Lung (tissue), 12 donors: ENCODE results near the gene OR2W3. TPM values are rescaled to one million over a fixed set of nuclear protein-coding genes. Genes with fewer than 3 reads are reported as not detected.

Experiments
- ATAC-seq: fragments of 200-7000 bp; cut with Tn5 transposase; one replicate; pipeline ENCODE4 v1.9.1; 2020; ENCODE audit warnings: moderate number of reproducible peaks; ENCODE audit not compliant: insufficient read depth, low FRiP score
- DNase-seq, 3 donors: peaks; one replicate each; pipeline ENCODE4 v3.0.0-alpha.2; 2013 to 2017
- H3K27ac ChIP-seq, 2 donors: one replicate each; pipeline ENCODE4 v1.5.1; 2013; ENCODE audit warnings: mild to moderate bottlenecking in 2 of 2, moderate library complexity in 2 of 2, control low read depth in 1 of 2, inconsistent platforms in 1 of 2, low read depth in 1 of 2, low read length in 1 of 2
- H3K27me3 ChIP-seq, 3 donors: one replicate each; pipeline ENCODE4 v1.5.1; 2013; ENCODE audit warnings: low read length in 2 of 3; ENCODE audit not compliant: control insufficient read depth in 3 of 3, insufficient read depth in 3 of 3
- H3K36me3 ChIP-seq, 4 donors: one replicate each; pipeline ENCODE4 v1.5.1; 2013; ENCODE audit warnings: low read length in 4 of 4, mild to moderate bottlenecking in 1 of 4, moderate library complexity in 1 of 4; ENCODE audit not compliant: control insufficient read depth in 4 of 4, insufficient read depth in 4 of 4
- H3K4me1 ChIP-seq, 5 donors: one replicate each; pipeline ENCODE4 v1.5.1; 2013; ENCODE audit warnings: low read length in 5 of 5, mild to moderate bottlenecking in 2 of 5, moderate library complexity in 1 of 5; ENCODE audit not compliant: control insufficient read depth in 5 of 5, insufficient read depth in 5 of 5
- H3K4me3 ChIP-seq: one replicate; pipeline ENCODE4 v1.5.1; 2013; ENCODE audit warnings: mild to moderate bottlenecking, control low read depth, moderate library complexity
- H3K9ac ChIP-seq, 2 donors: one replicate each; pipeline ENCODE4 v1.5.1; 2013; ENCODE audit warnings: low read length in 2 of 2, control low read depth in 1 of 2; ENCODE audit not compliant: insufficient read depth in 1 of 2
- H3K9me3 ChIP-seq, 4 donors: one replicate each; pipeline ENCODE4 v1.5.1; 2013; ENCODE audit warnings: low read length in 3 of 4, mild to moderate bottlenecking in 1 of 4, moderate library complexity in 1 of 4; ENCODE audit not compliant: control insufficient read depth in 4 of 4, insufficient read depth in 3 of 4
- CTCF ChIP-seq: IDR thresholded peaks from 2 replicates; pipeline ENCODE4 v1.5.1; 2012; ENCODE audit warnings: mild to moderate bottlenecking; ENCODE audit errors: control extremely low read depth, extremely low read depth
- WGBS, 2 donors: extraction: QIAGEN DNeasy Blood & Tissue Kit; methylation state at CpG; one replicate each; pipeline ENCODE4 v1.1.7; 2013; 5-methylcytosine and 5-hydroxymethylcytosine counted together
- polyA plus RNA-seq, 2 donors: library from polyadenylated mRNA; stranded (reverse); fragments of 200-250 nt; gene quantifications; one replicate each; pipeline ENCODE4 v1.2.1, GENCODE V29; 2013
- total RNA-seq, 2 donors: library from RNA; depleted of rRNA in 1 of 2; stranded (reverse); fragments of >200 nt in 1 of 2; gene quantifications; one replicate each; pipeline ENCODE4 v1.2.1, GENCODE V29; 2014 to 2021
- donor health status: control.
- donor health status: control.
- donor health status: Bipolar disorder and iron deficiency.
- donor health status: healthy.
- donor health status: DM: yes; HTN: yes; CAD: no.

OR2W3 gene
- total and polyA plus RNA-seq, 4 donors = 0.31 to 2.0 (median 0.73) TPM

- H3K27me3 ChIP-seq = no peaks in the 10 kb centered on the region
- DNase-seq (no peak), ATAC-seq (no peak)
- no peaks in the 10 kb centered on the region for H3K4me1 ChIP-seq
- no peak overlapping the region for H3K9ac ChIP-seq
- H3K27ac ChIP-seq = no peak overlapping the region
- 71 to 86% methylated on average over 13 of the region's 13 CpGs for WGBS, 2 donors
- no peaks in the 10 kb centered on the region for H3K36me3 ChIP-seq
- TF ChIP-seq CTCF = no peak
- no peak overlapping the region for H3K4me3 ChIP-seq
- peaks cover 0 to 4% (median 1%) of the 10 kb centered on the region in 4 donors for H3K9me3 ChIP-seq
Measured at GRCh38 chr1:247905181-247905580, 9.8 kb downstream of the OR2W3 start.

GRCh38 chr1:247905910-247906503, 10.6 kb downstream of the OR2W3 start:
- 27 to 46% methylated on average over 9 of the region's 9 CpGs for WGBS, 2 donors
- Histone ChIP-seq H3K27ac (no peak overlapping the region), H3K9ac (no peak overlapping the region), H3K4me3 (no peak overlapping the region), H3K9me3 (peaks cover 0 to 6% (median 2%) of the 10 kb centered on the region in 4 donors), H3K36me3 (no peaks in the 10 kb centered on the region), H3K4me1 (no peaks in the 10 kb centered on the region), H3K27me3 (no peaks in the 10 kb centered on the region)
- DNase-seq (no peak), ATAC-seq (no peak)
- TF ChIP-seq CTCF = no peak

- DNase-seq = peak in 1 of 3 donors; percentile 1
- H3K4me3 ChIP-seq = no peak overlapping the region
- peaks cover 0 to 6% (median 2%) of the 10 kb centered on the region in 4 donors for H3K9me3 ChIP-seq
- no peak for TF ChIP-seq CTCF
- no peaks in the 10 kb centered on the region for H3K27me3 ChIP-seq
- H3K9ac ChIP-seq = no peak overlapping the region
- no peaks in the 10 kb centered on the region for H3K36me3 ChIP-seq
- no peaks in the 10 kb centered on the region for H3K4me1 ChIP-seq
- no peak overlapping the region for H3K27ac ChIP-seq
- no peak for ATAC-seq
- 20 to 30% methylated on average over 7 of the region's 7 CpGs for WGBS, 2 donors
Measured at GRCh38 chr1:247906504-247907047, 11.2 kb downstream of the OR2W3 start.
